ENCODE data around the gene MKS1. TPM values are rescaled to one million over a fixed set of nuclear protein-coding genes. Genes with fewer than 3 reads are reported as not detected.

MKS1 gene
- polyA plus RNA-seq, 1 donor from 2014 or later: 32.9 TPM

DNA sequence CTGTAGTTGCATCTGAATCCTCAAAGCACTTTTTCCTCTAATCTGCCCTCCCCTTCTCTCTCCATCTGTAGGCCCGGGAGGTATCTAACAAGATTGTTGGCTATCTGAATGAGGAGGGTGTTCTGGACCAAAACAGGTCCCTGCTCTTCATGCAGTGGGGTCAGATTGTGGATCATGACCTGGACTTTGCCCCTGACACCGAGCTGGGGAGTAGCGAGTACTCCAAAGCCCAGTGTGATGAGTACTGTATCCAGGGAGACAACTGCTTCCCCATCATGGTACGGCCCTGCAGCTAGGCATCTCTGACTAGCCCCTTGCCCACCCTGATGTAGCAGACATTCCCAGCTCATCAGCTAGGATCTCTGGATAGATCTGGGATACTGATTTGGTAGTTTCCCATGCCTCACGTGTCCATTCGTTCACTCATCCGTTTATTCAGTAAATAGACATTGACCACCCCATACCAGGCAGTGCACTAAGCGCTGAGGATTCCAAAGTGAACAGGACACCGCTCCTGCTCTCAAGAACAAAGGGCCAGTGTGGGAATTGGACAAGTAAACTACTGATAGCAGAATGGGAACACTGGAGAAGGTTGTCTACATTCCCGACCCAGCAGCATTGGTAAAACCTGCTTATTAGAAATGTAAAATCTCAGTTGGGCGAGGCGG lies 31.4 kb upstream of the MKS1 start:
- Histone ChIP-seq H3K4me2 (ENCODE audit: low read length) (no peak overlapping the region), H2AFZ (ENCODE audit: low read depth, low read length) (no peak overlapping the region), H3K9me2 (ENCODE audit: insufficient read depth, low read length) (no peaks in the 10 kb centered on the region), H3K27ac (ENCODE audit: low read length) (no peak overlapping the region), H3K4me3 (ENCODE audit: low read length) (no peak overlapping the region), H3K9me3 (ENCODE audit: low read length) (no peaks in the 10 kb centered on the region), H3K9ac (ENCODE audit: low read length) (no peak overlapping the region), H4K20me1 (ENCODE audit: insufficient read depth) (no peaks in the 10 kb centered on the region), H3K27me3 (ENCODE audit: insufficient read depth, low read depth, low read length) (peaks cover 36% of the 10 kb centered on the region), H3K79me2 (replicated peaks; ENCODE audit: insufficient read depth, low read length) (no peaks in the 10 kb centered on the region), H3F3A (ENCODE audit: insufficient read depth, low read length, poor library complexity, severe bottlenecking) (no peaks in the 10 kb centered on the region), H3K36me3 (ENCODE audit: insufficient read depth, low read length) (no peaks in the 10 kb centered on the region)
- TF ChIP-seq RAD21 (conservative IDR thresholded peaks at IDR 0.05) (no peak), MXI1 (conservative IDR thresholded peaks at IDR 0.05; ENCODE audit: poor library complexity, severe bottlenecking) (no peak)

DNA sequence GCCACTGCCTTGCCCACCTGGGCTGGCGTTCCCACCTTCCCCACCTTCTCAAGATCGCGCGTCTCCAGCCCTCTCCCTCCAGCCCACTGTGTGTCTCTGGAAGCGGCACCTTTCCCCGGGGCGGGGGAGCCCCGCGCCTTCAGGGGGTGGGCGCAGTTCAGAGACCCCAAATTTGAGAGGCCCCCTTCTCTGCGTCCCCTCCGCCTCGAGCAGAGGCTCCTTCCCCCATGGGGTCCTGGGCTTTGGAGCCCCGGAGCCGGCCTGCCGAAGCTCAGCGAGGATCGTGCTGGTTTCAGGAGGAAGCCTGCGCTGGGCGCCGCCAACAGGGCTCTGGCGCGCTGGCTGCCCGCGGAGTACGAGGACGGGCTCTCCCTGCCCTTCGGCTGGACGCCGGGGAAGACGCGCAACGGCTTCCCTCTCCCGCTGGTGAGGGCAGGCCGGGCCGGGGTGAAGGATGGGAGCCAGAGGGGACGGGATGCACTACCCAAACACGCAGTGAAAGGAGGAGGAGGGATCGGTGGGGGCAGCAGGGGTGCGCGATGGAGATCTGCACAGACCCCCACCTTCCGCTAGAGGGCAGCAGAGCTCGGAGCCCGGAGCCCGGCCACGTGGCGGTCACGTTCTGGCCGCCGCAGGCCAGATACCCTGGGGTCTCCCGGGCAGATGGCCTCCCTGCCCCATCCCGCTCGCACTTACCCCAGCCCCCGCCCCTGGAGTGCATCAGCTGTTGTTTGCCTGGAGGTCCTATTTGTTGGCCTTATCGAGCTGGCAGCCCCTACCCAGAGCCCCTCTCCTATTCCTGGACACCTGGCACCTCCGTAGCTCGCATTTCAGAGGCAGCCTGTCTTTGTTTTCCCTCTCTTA lies 30.4 kb upstream of the MKS1 start:
- H3K36me3 ChIP-seq (ENCODE audit: insufficient read depth, low read length): no peaks in the 10 kb centered on the region
- no peaks in the 10 kb centered on the region for H3K9me3 ChIP-seq (ENCODE audit: low read length)
- no peak overlapping the region for H3K27ac ChIP-seq (ENCODE audit: low read length)
- peak; percentile 89 for TF ChIP-seq MXI1 (conservative IDR thresholded peaks at IDR 0.05; ENCODE audit: poor library complexity, severe bottlenecking)
- peak; percentile 83 for TF ChIP-seq RAD21 (conservative IDR thresholded peaks at IDR 0.05)
- TF ChIP-seq, protein P1, sequence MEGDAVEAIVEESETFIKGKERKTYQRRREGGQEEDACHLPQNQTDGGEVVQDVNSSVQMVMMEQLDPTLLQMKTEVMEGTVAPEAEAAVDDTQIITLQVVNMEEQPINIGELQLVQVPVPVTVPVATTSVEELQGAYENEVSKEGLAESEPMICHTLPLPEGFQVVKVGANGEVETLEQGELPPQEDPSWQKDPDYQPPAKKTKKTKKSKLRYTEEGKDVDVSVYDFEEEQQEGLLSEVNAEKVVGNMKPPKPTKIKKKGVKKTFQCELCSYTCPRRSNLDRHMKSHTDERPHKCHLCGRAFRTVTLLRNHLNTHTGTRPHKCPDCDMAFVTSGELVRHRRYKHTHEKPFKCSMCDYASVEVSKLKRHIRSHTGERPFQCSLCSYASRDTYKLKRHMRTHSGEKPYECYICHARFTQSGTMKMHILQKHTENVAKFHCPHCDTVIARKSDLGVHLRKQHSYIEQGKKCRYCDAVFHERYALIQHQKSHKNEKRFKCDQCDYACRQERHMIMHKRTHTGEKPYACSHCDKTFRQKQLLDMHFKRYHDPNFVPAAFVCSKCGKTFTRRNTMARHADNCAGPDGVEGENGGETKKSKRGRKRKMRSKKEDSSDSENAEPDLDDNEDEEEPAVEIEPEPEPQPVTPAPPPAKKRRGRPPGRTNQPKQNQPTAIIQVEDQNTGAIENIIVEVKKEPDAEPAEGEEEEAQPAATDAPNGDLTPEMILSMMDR (IDR thresholded peaks at IDR 0.05; ENCODE audit: poor library complexity, severe bottlenecking): peak; percentile 96
- TF ChIP-seq, protein P2, sequence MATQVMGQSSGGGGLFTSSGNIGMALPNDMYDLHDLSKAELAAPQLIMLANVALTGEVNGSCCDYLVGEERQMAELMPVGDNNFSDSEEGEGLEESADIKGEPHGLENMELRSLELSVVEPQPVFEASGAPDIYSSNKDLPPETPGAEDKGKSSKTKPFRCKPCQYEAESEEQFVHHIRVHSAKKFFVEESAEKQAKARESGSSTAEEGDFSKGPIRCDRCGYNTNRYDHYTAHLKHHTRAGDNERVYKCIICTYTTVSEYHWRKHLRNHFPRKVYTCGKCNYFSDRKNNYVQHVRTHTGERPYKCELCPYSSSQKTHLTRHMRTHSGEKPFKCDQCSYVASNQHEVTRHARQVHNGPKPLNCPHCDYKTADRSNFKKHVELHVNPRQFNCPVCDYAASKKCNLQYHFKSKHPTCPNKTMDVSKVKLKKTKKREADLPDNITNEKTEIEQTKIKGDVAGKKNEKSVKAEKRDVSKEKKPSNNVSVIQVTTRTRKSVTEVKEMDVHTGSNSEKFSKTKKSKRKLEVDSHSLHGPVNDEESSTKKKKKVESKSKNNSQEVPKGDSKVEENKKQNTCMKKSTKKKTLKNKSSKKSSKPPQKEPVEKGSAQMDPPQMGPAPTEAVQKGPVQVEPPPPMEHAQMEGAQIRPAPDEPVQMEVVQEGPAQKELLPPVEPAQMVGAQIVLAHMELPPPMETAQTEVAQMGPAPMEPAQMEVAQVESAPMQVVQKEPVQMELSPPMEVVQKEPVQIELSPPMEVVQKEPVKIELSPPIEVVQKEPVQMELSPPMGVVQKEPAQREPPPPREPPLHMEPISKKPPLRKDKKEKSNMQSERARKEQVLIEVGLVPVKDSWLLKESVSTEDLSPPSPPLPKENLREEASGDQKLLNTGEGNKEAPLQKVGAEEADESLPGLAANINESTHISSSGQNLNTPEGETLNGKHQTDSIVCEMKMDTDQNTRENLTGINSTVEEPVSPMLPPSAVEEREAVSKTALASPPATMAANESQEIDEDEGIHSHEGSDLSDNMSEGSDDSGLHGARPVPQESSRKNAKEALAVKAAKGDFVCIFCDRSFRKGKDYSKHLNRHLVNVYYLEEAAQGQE (IDR thresholded peaks at IDR 0.05; ENCODE audit: borderline replicate concordance): no peak
- no peak for TF ChIP-seq POLR2AphosphoS5 (IDR thresholded peaks at IDR 0.05)
- TF ChIP-seq TAF1 (IDR thresholded peaks at IDR 0.05; ENCODE audit: low read depth): no peak
- no peak for TF ChIP-seq EP300 (conservative IDR thresholded peaks at IDR 0.05; ENCODE audit: poor library complexity, severe bottlenecking)
- no peak for TF ChIP-seq EZH2 (IDR thresholded peaks at IDR 0.05; ENCODE audit: borderline replicate concordance, insufficient read depth, low read length, poor library complexity, severe bottlenecking)
- TF ChIP-seq SMC3 (conservative IDR thresholded peaks at IDR 0.05; ENCODE audit: poor library complexity): peak; percentile 83
- no peaks in the 10 kb centered on the region for H3F3A ChIP-seq (ENCODE audit: insufficient read depth, low read length, poor library complexity, severe bottlenecking)
- H3K4me3 ChIP-seq (ENCODE audit: low read length): peak overlapping the region; percentile 84
- no peaks in the 10 kb centered on the region for H3K9me2 ChIP-seq (ENCODE audit: insufficient read depth, low read length)
- no peaks in the 10 kb centered on the region for H4K20me1 ChIP-seq (ENCODE audit: insufficient read depth)
- peaks cover 31% of the 10 kb centered on the region for H3K27me3 ChIP-seq (ENCODE audit: insufficient read depth, low read depth, low read length)
- H3K79me2 ChIP-seq (replicated peaks; ENCODE audit: insufficient read depth, low read length): no peaks in the 10 kb centered on the region
- H3K9ac ChIP-seq (ENCODE audit: low read length): peak overlapping the region; percentile 76
- peak overlapping the region; percentile 83 for H2AFZ ChIP-seq (ENCODE audit: low read depth, low read length)
- peak overlapping the region; percentile 59 for H3K4me2 ChIP-seq (ENCODE audit: low read length)
